NCI-H146 treated with DMSO at 0.1 percent for 48 hours (cell line): Measurements from ENCODE around the gene TCF25.
"Not testable (repeated sequence)": the region's sequence is repeated elsewhere in the genome, so short reads cannot be mapped to it uniquely, and the experiment has no call there.

Experiments
- DNase-seq: peaks from one replicate; lab custom pipeline; 2025; ENCODE audit not compliant: unreplicated experiment; lab: John Stamatoyannopoulos, UW

The TCF25 gene

DNA sequence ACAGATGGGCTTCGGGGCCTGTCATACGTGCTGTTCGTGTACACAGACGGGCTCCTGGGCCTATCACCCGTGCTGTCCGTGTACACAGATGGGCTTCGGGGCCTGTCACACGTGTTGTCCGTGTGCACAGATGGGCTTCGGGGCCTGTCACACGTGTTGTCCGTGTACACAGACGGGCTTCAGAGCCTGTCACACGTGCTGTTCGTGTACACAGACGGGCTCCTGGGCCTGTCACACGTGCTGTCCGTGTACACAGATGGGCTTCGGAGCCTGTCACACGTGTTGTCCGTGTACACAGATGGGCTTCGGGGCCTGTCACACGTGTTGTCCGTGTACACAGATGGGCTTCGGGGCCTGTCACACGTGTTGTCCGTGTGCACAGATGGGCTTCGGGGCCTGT lies 5.7 kb downstream of the TCF25 start:
- DNase-seq = not testable (repeated sequence)

DNA sequence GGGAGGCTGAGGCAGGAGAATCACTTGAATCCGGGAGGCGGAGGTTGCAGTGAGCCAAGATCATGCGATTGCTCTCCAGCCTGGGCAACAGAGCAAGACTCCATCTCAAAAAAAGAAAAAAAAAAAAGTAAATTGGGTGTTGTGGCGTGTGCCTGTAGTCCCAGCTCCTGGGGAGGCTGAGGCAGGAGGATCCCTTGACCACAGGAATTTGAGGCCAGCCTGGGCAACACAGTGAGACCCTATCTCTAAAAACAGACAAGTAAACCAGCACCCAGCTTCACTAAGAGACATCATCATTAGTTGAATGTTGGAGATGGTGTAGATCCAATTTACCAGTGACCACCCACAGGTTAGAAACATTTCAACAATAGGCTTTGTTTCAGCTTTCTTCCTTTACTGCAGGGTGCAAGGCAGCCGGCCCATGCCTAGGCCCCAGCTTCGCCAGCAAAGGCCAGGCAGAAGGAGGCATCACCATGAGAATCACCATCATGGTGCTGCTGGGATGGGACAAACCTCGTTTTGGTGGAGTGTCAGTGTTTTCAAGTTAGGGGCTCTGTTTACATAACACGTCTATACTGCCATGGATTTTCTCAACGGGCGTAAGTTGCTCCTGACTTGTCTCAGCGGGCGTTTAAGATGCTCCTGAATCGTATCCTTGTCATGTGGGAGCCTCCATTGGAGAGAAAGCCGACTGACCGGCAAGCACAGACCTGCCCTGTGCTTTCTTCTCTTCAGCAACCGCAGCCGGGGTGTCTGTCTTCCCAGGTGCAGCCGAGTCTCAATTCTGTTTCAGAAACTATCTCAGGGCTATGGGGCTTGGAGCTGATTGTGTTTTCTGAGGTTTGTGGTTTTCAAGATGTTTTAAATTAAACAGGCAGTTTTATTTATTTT lies 7.3 kb downstream of the TCF25 start:
- DNase-seq = no peak

DNA sequence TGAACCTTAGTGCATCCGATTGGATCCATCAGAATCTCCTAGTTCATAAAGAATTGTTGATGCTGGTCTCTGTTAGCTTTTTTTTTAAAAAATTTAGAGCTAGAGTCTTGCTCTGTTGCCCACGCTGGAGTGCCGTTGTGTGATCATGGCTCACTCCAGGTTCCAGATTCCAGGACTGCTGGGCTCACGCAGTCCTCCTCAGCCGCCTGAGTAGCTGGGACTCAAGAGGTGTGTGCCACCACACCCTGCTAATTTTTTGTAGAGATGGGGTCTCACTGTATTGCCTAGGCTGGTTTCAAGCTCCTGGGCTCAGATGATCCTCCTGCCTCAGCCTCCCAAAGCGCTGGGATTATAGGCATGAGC lies 8.0 kb downstream of the TCF25 start:
- no peak for DNase-seq

DNA sequence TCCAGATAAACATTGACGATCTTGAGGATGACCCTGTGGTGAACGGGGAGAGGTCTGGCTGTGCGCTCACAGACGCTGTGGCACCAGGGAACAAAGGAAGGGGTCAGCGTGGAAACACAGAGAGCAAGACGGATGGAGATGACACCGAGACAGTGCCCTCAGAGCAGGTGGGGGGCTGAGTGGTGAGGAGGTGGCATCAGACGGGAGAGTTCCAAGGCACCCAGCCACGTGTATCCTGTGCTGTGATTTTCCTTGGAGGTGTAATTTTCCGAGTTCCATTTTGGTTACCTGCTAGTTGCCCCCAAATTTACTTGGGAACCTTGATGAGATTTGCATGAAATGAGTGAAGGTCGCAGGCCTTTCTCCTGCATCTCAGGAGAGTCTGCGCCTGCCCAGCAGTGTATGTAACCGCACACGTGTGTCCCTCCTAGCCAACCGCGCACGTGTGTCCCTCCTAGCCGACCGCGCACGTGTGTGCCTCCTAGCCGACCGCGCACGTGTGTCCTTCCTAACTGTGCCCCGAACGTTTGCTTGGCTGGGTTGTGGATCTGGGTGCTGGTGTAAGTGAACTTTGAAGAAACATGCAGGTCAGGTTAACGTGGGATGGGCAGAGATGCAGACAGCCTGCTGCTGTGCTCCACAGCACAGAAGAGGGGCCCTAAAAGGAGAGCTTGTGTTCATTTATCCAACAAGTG lies 10.1 kb downstream of the TCF25 start:
- no peak for DNase-seq

DNA sequence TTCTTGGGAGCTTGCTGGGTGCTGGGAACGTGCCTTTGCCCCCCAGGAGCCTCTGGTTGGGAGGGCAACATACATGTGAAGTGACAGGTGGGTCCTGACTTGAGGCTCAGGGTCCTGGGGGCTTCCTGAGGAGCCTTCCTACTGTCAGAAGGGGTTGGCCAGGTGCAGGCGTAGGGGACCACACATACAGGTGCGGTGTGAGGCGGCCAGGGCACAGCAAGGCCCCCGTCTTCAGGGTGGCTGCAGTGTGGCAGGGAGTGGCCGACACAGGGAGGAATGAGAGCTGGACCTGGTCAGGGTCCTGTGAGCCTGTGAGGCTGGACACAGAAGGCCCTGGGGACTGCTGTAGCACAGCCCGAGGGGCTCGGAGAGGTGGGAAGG lies 10.6 kb downstream of the TCF25 start:
- DNase-seq = no peak

DNA sequence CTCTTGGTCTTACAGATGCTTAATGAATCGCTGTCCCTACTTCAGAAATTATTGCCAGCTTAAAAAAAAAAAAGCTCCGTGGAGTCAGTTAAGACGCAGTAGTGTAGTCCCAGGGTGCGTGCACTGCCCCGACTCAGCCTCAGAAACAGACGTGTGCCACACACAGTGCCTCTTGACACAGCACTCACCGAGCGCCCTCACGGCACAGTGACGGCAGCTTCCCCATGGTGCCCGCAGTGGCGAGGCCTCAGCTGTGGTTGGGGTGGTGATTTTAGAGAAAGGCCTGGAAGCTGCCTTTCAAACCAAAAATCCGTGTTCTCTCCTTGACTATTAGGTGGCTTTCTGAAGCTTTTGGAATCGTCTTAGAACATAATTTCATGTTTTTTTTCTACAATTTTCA lies 13.9 kb downstream of the TCF25 start:
- DNase-seq = no peak

DNA sequence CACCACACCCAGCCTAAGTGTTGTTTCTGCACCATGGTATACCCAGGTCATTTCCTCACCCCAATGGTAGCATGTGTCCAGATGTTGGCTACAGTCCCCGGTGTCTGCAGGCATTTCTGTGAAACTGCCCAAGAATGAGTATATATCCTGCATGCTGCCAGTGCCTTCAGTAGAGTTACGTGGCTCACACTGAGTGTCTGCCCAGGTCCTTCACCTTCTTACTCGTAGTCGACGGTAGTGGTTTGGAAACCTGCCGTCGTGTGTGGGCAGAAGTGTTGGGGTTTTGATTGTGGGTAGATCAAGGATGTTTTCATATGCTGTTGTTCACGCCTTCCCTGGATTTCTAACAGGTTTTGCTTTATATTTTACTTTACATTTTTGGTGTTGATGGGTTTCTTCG lies 16.8 kb downstream of the TCF25 start:
- no peak for DNase-seq

DNA sequence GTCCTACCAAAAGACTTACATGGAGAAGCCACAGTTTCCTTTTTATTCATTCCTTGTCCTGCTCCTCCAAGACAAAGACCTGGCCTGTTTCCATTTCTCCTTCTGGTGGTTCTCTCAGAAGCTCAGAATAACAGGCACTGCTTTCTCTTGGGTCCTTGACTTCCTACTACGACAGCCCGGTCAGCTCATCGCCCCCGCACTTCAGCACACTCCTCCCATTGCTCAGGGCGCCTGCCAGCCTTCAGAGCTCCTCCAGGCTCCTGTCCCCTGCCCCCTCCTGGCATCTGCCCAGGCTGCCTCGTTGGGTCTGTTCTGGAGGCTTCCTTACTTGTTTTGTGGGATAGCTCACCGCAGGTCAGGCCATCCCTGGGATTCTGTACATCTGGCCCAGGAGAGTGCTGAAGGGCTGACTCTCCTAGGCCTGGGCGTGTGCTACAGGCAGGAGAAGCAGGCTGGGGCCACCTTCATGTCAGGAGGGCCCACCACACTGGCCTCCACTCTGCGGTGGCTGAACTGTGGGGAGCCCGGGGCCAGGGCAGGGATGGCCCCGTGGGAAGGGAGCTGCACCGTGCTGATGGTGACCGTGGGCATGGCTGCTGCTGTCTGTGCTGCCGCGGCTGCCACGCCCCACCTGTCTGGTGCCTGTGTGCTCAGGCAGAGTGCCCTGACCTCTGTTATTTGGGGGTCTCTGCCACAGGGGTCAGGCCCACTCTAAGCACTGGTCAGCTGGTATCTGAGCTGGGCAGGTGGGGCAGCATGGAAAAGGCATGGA lies 17.7 kb downstream of the TCF25 start:
- no peak for DNase-seq

DNA sequence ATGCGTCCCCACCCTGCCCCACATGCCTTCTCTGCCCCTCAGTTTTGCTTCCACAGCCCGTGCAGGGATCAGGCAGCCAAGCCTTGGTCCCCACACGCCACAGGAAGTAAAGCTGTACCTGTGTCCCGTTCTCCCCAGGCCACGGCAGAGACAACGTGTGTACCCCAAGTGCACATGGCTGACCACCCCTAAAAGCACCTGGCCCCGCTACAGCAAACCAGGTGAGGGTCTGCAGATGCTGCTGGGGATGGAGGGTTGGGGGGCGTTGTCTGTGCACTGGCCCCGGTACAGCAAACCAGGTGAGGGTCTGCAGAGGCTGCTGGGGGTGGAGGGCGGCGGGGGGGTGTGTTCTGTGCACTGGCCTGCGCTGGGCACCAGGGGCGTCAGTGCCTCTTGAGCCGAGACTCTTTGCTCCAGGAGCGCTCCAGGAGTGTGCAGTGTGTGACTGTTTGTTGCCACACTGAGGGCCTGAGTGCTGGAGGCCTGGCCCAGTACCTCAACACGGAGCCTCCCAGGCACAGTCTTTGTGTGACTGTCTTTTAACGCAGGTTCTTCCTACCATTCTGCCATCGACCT lies 18.8 kb downstream of the TCF25 start:
- DNase-seq = no peak

DNA sequence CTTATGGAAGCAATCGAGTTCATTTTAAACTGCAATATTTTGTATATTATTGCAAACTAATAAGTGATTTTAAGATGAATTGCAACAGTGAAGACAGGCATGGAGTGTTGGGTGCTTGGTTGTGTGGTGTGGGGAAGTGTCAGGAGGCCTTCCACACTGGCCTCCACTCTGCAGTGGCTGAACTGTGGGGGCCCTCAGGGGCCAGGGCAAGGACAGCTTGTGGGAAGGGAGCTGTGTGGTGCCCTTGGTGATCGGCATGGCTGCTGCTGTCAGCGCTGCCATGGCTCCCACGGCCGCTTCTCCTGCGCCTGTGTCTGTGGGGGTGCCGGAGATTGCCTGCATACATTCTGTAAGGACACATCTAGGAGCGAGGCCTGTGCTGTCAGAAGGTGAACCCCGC lies 19.2 kb downstream of the TCF25 start:
- DNase-seq = no peak

DNA sequence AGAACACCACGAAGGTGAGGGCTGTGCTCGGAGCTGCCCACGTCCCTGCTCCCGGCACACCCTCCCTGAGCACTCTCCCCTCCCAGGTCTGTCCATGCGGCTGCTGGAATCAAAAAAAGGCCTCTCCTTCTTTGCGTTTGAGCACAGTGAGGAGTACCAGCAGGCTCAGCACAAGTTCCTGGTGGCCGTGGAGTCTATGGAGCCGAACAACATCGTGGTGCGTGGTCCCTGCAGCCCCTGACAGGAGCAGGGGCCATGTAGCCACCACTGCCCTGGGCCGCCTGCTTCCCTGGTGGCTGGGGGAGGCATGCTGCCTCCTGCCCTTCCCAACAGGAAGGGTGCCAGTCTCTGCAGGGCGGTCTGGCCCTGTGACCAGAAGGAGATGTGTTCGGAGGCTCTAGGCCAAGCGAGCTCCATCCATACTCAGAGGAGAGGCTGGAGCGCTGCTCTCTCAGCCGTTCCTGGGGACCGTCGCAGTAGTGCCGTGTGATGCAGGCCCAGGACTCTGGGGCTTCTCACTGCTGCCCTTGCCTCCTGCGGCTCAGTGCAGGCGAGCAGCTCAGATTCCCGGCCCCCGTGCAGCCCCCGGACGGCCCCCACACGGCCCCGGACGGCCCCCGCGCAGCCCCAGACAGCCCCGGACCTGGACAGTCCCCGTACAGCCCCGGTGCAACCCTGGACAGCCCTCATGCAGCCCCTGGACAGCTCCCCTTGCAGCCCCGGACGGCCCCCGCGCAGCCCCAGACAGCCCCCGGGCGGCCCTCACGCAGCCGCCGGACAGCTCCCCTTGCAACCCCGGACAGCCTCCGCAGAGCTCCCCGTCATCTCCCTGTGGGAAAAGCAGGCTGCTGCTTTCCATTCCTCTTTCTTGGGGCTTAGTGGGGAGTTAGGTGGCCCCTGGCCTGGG lies 20.5 kb downstream of the TCF25 start:
- no peak for DNase-seq

DNA sequence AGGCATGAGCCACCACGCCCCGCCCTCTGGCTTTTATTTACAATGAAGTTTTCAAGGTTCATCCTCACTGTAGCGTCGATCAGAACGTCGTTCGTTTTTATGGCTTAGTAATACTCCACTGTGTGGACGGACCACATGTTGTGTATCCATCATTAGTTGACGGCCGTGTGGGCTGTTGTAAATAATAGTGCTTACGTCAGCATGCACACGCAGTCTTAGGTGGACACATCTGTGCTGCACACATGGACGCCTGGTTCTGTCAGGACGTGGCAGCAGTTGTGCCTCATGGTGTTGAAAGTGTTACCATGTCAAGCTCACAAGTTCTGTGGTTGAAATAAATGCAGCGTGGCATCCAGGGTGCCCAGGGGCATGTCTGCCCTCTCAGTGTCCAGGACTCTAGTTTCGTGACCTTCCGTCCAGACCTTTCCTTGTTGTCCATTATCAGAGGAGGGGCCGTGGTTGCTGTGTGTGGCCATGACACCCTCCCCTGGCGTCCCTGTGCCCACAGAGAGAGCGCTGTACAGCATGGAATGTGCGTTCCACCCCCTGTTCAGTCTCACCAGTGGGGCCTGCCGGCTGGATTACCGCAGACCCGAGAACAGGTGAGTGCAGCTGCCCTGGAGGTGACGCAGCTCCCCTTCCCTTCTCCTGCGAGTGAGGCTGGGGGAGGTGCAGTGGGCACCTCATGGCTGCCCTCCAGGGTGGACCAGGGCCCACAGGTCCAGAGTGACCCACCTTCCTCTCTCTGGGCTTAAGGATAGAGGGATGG lies 22.3 kb downstream of the TCF25 start:
- no peak for DNase-seq

DNA sequence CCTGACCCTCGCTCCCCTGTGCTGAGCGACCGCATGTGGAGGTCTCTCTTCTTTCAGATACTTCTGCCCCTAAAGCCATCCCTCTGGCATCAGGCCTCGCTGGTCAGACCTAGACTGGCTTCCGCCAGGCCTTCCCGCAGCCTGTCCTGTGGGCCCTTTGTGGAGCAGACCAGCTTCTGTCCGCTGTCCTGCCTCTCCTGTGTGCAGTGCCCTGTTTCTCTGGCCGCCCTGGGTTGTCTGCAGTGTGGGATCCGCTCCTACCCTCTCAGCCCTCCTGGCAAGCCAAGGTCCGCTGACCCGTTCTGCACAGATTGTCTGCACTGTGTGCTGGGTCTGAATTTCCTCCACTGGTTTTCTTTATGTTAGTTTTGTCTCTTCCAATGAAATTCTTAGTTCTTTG lies 23.8 kb downstream of the TCF25 start:
- no peak for DNase-seq

DNA sequence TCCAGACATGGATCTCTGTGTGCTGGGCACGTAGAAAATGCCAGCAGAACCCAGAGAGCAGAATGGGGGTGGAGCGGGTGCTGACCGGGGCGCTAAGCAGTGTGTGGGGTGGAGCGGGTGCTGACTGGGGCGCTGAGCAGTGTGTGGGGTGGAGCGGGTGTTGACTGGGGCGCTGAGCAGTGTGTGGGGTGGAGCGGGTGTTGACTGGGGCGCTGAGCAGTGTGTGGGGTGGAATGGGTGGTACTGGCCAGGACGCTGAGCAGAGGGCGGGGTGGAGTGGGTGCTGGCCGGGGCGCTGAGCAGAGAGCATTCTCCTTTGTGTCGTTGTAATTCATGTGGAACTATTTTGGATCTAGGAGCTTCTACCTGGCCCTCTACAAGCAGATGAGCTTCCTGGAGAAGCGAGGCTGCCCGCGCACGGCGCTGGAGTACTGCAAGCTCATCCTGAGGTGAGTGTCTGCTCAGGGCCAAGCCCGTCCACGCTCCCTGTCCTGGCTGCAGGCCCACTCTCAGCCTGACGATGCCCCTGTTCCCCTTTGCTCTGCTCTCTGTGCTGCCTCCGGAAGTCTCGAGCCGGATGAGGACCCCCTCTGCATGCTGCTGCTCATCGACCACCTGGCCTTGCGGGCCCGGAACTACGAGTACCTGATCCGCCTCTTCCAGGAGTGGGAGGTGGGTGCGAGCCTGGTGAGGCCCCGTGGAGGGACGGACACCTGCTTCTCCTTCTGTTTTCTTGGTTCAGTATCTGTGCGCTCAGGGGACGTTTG lies 25.0 kb downstream of the TCF25 start:
- no peak for DNase-seq

DNA sequence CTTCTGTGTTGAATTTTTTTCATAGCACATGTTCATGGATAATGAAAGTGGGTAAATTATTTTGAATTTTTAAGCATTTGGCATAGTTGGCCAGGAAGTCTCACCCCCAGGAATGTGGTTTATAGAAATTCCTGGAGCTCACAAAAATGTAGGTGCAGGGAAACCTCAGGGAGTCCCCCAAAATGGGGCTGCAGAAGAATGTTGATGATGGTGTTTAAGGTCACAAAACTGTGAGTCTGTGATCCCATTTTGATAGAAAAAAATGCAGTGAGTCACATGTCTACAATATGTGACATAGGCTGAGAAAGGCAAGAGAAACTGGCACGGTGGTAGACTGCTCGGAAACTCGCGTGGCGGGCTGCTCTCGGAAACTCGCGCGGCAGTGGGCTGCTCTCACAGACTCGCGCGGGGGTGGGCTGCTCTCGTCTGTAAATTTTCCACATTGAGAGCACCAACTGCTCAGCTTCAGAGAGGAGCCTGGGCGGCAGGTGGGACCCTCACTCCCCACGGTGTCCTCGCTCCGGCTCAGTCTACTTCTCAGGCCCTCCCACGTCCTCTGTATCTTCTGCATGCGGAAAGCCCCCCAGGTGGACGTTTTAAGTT lies 26.6 kb downstream of the TCF25 start:
- DNase-seq = no peak

DNA sequence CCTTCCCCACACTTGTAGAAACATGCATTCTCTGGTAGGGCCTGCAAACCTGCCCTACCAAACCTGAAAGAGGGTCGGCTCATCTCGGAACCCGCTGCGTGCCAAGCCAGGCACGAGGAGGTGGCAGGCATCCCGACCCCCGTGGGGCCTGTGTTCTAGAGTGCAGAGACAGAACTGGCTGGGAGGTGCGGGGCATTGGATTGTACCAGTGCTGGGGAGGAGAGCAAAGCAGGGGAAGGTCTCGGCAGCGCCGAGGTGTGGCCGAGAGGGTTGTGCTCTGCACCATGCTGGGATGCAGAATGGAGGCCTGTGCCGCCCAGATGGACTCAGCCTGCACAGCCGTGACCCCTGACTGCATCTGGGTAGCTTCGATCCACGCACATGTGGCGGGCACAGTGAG lies 27.5 kb downstream of the TCF25 start:
- no peak for DNase-seq

DNA sequence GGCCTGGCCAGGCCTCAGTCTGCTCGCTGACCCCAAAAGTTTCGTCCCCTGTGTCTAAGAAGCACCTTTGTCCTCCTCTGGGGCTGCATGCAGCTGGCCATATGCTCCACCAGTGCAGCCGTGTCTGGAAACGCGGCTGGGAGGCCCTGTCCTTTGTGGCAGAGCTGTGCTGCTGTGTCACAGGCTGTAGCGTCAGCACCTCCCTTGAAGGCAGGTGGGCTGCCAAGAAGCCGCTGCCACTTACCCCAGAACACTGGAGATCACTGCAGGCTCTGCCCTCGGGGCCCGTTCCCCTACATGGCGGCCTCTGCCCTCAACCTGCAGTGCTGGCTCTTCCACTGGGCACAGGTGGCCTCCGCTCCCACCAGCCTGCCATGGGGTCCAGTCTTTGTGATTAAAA lies 29.6 kb downstream of the TCF25 start:
- no peak for DNase-seq

DNA sequence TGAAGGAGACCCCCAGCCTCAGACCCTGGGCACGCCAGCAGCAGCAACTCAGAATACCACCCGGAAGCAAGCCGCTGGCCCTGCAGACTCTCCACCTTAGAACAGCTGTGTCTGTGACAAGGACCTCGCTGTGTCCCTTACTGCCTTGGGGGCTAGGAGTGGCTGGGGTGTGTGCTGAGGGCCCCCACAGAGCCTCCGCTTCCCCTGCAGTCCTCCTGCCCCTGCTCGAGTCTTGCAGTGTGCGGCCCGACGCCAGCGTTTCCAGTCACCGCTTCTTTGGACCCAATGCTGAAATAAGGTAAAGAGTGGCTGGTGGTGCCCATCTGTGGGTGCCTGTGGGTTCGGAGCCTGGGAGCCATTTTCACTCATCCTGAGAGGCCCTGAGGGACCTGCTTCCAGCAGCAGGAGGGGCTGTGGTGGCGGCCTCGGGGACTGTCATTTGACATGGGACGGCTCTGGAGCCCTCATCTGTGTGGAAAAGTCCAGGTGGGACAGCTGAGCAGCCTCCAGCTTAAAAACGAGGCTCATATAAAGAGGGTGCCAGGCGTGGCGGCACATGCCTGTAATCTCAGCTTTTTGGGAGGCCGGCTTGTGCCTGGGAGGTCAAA lies 30.6 kb downstream of the TCF25 start:
- DNase-seq = no peak
